ENCODE data around the gene TMEM19.
A peak's percentile ranks its signal among the peaks of the same experiment; 100 is the strongest.

TMEM19 gene

GRCh38 chr12:71719647-71720370, 33.9 kb downstream of the TMEM19 start:
- no peak for DNase-seq (ENCODE audit: low read depth)

GRCh38 chr12:71721783-71722505, 36.1 kb downstream of the TMEM19 start:
- DNase-seq (ENCODE audit: low read depth), result no peak

- DNase-seq (ENCODE audit: low read depth), result no peak
These were observed 39.1 kb downstream of the TMEM19 start for GRCh38 chr12:71725011-71725410.

GRCh38 chr12:71726548-71726947, 40.7 kb downstream of the TMEM19 start:
- DNase-seq (ENCODE audit: low read depth), result no peak

- no peak for DNase-seq (ENCODE audit: low read depth)
These were observed 42.1 kb downstream of the TMEM19 start for GRCh38 chr12:71727958-71728357.

- DNase-seq (ENCODE audit: low read depth), result no peak
These were observed 45.1 kb downstream of the TMEM19 start for GRCh38 chr12:71730936-71731335.

- no peak for DNase-seq (ENCODE audit: low read depth)
These were observed 45.8 kb downstream of the TMEM19 start for GRCh38 chr12:71731439-71732356.

- no peak for DNase-seq (ENCODE audit: low read depth)
These were observed 46.5 kb downstream of the TMEM19 start for GRCh38 chr12:71732357-71732712.

- DNase-seq (ENCODE audit: low read depth), result no peak
These were observed 51.3 kb downstream of the TMEM19 start for GRCh38 chr12:71737197-71737596.

- no peak for DNase-seq (ENCODE audit: low read depth)
These were observed 57.1 kb downstream of the TMEM19 start for GRCh38 chr12:71742998-71743397.

- no peak for DNase-seq (ENCODE audit: low read depth)
These were observed 58.8 kb downstream of the TMEM19 start for GRCh38 chr12:71744522-71745300.

GRCh38 chr12:71746974-71747611, 61.2 kb downstream of the TMEM19 start:
- peak; percentile 30 for DNase-seq (ENCODE audit: low read depth)

GRCh38 chr12:71748081-71748850, 62.4 kb downstream of the TMEM19 start:
- no peak for DNase-seq (ENCODE audit: low read depth)

GRCh38 chr12:71749666-71750065, 63.8 kb downstream of the TMEM19 start:
- no peak for DNase-seq (ENCODE audit: low read depth)

- DNase-seq (ENCODE audit: low read depth), result no peak
These were observed 67.0 kb downstream of the TMEM19 start for GRCh38 chr12:71752891-71753290.

All from stimulated activated CD4-positive, alpha-beta T cell treated with anti-CD3 and anti-CD28 coated beads, Interleukin-2, amount 100 ng/mL, for 4 hours (primary cell).